GM19351 (cell line): Measurements from ENCODE around the gene RAB3GAP1.
"Not testable (repeated sequence)": the region's sequence is repeated elsewhere in the genome, so short reads cannot be mapped to it uniquely, and the experiment has no call there.

Experiments used
- ATAC-seq: cut with Tn5 transposase; IDR thresholded peaks from one replicate; pipeline ENCODE4 v1.9.1; 2021; ENCODE audit warnings: mild to moderate bottlenecking, moderate library complexity; ENCODE audit not compliant: unreplicated experiment

Gene RAB3GAP1

DNA sequence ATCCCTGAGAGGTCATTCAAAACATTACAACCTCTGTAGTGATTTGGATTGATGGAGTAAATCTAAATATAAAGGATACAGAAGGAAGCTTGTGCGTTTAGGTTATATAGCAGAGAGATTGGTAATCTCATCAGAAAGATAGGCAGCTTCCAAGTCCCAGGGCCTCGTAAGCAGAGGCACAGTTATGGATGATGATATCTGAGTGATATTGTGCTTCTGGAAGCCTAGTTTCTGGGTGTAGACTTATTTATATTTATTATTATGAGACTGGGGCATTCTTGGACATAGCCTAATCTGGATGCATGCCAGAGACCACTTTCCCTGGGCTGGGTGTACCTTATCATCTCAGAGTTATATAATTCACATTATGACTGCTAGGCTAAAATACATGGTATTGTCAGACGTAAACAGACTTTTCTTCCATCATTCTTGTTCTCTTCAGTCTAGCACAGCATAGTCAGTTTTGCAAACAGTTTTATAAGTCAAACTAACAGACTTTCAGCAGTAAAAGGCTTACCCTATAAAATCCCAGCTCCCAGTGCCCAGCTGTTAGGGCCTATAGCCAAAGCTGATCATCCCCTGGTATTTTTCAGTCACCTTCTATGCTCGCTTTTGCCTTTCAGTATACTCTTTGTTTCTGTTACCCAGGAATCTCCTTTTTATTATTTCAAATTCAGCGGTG lies 47.9 kb downstream of the RAB3GAP1 start:
- no peak for ATAC-seq

GRCh38 chr2:135103843-135104242 lies 51.8 kb downstream of the RAB3GAP1 start:
- no peak for ATAC-seq

- ATAC-seq, result not testable (repeated sequence)
Measured at GRCh38 chr2:135105513-135106316, 53.6 kb downstream of the RAB3GAP1 start.

DNA sequence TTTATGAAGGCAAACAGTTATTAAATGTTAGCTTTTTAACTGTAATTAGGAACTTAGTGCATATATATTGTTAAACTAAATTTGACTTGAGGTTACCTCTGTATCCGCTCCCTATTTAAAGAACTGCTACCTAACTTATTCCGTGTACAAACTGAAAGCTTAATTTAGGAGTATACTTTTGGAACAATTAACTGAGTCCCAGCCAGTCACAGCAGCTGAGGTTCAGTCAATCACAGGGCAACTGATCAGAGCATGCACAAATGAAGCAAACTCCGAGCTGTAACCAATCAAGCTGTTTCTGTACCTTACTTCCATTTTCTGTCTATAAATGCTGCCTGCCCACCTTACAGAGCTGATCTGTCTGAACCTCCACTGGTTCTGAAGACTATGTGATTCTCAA lies 61.2 kb downstream of the RAB3GAP1 start:
- no peak for ATAC-seq

GRCh38 chr2:135119582-135119981 lies 67.5 kb downstream of the RAB3GAP1 start:
- ATAC-seq, result no peak

DNA sequence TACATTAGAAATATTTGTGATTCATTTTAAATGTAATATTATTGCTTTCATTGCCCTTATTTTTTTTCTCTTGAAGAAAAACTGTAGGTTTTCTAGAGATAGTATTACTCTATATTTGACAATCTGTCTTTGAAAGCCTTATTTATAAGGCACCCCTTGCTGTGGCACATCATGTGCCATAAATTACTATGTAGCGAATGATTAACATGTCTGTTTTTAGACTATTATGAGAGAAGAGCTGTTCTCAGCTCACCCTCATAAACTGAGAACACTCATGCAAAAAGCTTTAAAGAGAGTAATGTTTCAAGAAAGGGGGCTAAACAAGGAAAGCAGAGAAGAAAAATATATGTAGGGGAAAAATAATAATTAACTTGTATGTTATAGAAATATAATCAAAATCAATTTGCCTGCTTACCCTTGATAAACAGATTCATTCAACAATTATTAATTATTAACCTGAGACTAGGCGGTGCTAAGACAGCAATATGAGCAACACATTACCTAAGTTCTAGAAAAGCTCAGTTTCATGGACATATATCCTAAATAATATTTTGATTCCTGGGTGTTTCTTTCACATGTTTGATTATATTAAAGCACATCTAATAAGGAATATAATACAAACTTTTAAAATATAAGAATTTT lies 69.0 kb downstream of the RAB3GAP1 start:
- ATAC-seq, result no peak

- ATAC-seq, result not testable (repeated sequence)
Measured at GRCh38 chr2:135121658-135122039, 69.6 kb downstream of the RAB3GAP1 start.

- no peak for ATAC-seq
Measured at GRCh38 chr2:135124924-135125886, 73.1 kb downstream of the RAB3GAP1 start.

GRCh38 chr2:135125940-135126339 lies 73.8 kb downstream of the RAB3GAP1 start:
- no peak for ATAC-seq

- ATAC-seq, result no peak
Measured at GRCh38 chr2:135130751-135131150, 78.7 kb downstream of the RAB3GAP1 start.

- ATAC-seq, result no peak
Measured at GRCh38 chr2:135132314-135132713, 80.2 kb downstream of the RAB3GAP1 start.

DNA sequence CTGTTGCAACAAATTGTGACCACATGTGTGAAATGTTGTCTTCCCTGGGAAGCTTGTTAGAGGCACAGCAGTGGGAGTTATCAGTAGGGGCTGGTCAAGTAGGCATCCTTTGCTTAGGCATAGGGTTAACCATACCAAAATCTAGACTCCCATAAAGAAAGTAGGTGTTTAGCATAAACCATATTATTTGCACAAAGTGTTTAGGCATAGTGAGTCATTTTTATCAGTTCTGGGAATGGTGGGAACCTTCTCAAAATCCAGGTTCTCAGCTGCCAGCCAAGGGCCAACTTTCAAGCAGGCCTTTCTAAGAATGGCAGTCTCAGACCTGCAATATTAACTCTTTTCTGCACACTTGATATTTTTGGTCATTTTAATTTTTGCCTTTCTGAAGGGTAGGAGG lies 88.5 kb downstream of the RAB3GAP1 start:
- ATAC-seq, result no peak

GRCh38 chr2:135142323-135142722 lies 90.2 kb downstream of the RAB3GAP1 start:
- ATAC-seq, result no peak

DNA sequence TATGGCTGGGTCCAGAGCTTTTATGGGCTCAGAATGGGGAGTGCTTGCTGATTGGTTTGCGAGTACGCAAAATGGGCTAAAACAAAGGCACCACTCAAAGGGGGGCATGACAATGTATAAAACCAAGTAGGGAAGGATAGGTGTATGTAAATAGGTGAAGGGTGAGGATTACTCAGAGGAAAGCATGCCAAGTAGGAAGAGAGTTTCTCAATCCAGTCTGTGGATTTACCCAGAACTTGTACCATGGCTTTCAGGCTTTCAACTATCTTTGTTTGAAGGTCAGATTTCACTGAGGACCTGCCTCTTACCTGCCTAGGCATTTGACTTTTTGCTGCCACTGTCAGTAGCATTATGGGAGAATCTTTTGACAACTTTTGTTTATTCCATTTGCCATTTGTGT lies 92.3 kb downstream of the RAB3GAP1 start:
- no peak for ATAC-seq

DNA sequence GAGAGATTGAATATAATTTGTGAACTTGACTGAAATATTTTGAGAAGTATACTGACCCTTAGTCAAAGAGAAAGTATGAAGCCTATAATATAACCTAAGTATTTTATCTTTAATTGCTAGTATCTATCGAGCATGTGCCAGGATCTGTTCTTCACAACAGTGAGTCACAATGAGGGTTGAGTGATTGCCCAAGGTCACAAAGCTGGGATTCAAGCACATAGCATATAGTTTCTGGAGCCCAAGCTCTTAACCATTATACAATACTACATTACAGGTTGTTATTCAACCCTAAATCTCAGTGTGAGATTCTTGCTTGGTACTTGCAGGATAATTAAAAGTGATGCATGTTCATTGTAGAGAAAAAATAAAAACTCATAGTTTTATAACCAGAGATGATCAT lies 97.2 kb downstream of the RAB3GAP1 start:
- ATAC-seq, result no peak

DNA sequence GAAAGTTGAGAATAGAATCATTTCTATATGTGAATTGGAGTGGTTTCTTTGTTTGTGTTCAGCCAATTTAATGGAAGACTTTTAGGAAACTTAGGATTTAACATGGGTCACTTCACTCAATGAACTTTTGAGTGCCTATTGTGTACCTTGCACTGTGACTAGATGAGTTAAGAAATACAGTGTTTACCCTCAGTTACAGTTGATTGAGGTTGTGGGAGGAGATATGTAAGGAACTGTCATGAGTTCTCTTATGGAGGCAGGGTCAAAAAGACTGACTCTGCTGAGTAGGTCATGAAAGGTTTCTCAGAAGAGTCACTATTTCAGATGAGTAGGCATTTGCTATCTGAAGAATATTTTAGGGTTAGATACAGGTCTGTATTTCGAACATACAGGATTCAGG lies 98.6 kb downstream of the RAB3GAP1 start:
- no peak for ATAC-seq

DNA sequence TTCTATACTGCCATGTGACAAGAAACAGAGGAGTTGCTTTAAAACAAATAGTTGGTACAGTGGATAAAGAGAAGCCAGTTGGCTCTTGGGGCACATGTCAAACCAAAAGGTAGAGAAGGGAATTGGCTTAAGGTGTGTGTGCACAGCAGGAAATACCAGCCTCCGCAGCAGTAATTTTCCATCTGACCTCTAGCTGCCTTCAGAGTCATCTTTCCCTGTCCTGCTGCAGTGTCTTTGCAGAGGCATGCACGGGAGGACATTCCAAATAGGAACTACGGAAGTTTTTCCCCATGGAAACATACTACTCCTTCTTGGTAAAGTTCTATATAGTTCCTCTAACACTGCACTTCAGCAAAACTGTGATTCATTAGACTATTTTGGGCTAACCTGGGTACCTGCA lies 99.5 kb downstream of the RAB3GAP1 start:
- no peak for ATAC-seq

DNA sequence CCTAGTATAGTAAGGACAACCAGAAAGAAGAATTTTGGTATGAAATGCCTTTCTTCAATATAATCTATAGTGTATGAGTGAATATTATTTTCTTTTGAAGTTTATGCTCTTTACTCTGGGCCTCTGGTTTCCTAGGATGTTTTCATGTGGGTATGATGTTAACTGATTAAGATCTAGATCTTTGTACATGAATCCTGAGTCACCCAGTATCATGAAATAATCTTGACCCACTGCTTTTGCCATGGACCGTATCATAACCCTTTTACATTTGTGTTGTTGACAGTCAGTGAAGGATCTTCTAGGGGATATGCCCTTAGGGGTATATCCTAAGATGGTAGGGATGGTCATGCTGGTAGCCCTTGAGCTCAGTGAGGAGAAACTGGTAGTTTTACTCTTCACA lies 100.3 kb downstream of the RAB3GAP1 start:
- no peak for ATAC-seq

- ATAC-seq, result no peak
Measured at GRCh38 chr2:135154962-135155361, 102.9 kb downstream of the RAB3GAP1 start.

- no peak for ATAC-seq
Measured at GRCh38 chr2:135157856-135158255, 105.8 kb downstream of the RAB3GAP1 start.

GRCh38 chr2:135159191-135159590 lies 107.1 kb downstream of the RAB3GAP1 start:
- no peak for ATAC-seq
